ENCODE results near the gene PARP9. TPM values are rescaled to one million over a fixed set of nuclear protein-coding genes. Genes with fewer than 3 reads are reported as not detected.

The PARP9 gene
- total RNA-seq, 2 donors from 2014 or later = 9.2 to 14.5 TPM

DNA sequence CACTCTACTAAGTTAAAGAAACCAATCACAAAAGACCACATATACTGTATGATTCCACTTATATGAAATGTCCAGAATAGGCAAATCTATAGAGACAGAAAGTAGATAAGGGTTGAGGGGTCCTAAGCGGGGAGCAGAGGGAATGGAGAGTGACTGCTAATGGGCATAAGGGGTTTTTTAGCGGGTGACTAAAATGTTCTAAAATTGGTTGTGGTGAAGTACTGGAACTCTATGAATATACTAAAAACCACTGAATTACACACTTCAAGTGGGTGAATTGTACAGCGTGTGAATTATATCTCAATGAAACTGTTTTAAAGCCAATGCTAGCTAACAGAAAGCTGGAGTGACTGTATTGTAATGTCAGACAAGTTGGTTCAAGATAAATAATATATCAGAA lies 82.7 kb downstream of the PARP9 start:
- TF ChIP-seq, protein P1, sequence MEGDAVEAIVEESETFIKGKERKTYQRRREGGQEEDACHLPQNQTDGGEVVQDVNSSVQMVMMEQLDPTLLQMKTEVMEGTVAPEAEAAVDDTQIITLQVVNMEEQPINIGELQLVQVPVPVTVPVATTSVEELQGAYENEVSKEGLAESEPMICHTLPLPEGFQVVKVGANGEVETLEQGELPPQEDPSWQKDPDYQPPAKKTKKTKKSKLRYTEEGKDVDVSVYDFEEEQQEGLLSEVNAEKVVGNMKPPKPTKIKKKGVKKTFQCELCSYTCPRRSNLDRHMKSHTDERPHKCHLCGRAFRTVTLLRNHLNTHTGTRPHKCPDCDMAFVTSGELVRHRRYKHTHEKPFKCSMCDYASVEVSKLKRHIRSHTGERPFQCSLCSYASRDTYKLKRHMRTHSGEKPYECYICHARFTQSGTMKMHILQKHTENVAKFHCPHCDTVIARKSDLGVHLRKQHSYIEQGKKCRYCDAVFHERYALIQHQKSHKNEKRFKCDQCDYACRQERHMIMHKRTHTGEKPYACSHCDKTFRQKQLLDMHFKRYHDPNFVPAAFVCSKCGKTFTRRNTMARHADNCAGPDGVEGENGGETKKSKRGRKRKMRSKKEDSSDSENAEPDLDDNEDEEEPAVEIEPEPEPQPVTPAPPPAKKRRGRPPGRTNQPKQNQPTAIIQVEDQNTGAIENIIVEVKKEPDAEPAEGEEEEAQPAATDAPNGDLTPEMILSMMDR (IDR thresholded peaks at IDR 0.05) = no peak
- Histone ChIP-seq H3K4me1 (peaks cover 0 to 9% of the 10 kb centered on the region in 2 donors), H3K27me3 (no peaks in the 10 kb centered on the region), H3K9me3 (no peaks in the 10 kb centered on the region), H3K27ac (no peak overlapping the region), H3K4me3 (no peak overlapping the region), H3K36me3 (no peaks in the 10 kb centered on the region)
- no peak for DNase-seq (ENCODE audit: low spot score)

Other genes starting within 250 kb of the PARP9 start
- gene CSTA, start 239.1 kb downstream of the PARP9 start, total RNA-seq = 1 to 10 TPM; 1.1 to 2.6 TPM
- 10 to 100 TPM; 15.5 to 19.5 TPM for gene MIX23, start 181.1 kb downstream of the PARP9 start, total RNA-seq
- 10 to 100 TPM; 55.3 to 88.4 TPM for gene FAM162A, start 180.1 kb downstream of the PARP9 start, total RNA-seq
- gene WDR5B, start 148.2 kb downstream of the PARP9 start, total RNA-seq = 1 to 10 TPM; 1.6 to 2.7 TPM
- gene KPNA1, start 49.4 kb downstream of the PARP9 start, total RNA-seq = 10 to 100 TPM; 33.3 to 40.0 TPM
- gene DTX3L, start within 50 bp of the PARP9 start, total RNA-seq = 10 to 100 TPM in 1 of 2 donors, 1 to 10 TPM in 1; 8.6 to 12.1 TPM
- 1 to 10 TPM; 1.1 to 1.7 TPM for gene PARP15, start 13.3 kb upstream of the PARP9 start, total RNA-seq
- gene PARP14, start 116.5 kb upstream of the PARP9 start, total RNA-seq = 10 to 100 TPM in 1 of 2 donors, 1 to 10 TPM in 1; 9.5 to 13.5 TPM
- gene HSPBAP1, start 229.5 kb upstream of the PARP9 start, total RNA-seq = 1 to 10 TPM; 3.0 to 4.0 TPM
- 10 to 100 TPM; 22.9 to 25.7 TPM for gene SLC49A4, start 230.8 kb upstream of the PARP9 start, total RNA-seq

Data from right atrium auricular region (tissue), 2 donors.